GM18499 (cell line): ENCODE measurements around the gene LIN28B.
"Not testable (repeated sequence)": the region's sequence is repeated elsewhere in the genome, so short reads cannot be mapped to it uniquely, and the experiment has no call there.

ENCODE experiments used
- ATAC-seq: cut with Tn5 transposase; IDR thresholded peaks from one replicate; pipeline ENCODE4 v1.9.1; 2021; ENCODE audit warnings: moderate number of reproducible peaks; ENCODE audit not compliant: insufficient read depth, unreplicated experiment

LIN28B gene

GRCh38 chr6:104955927-104956730 lies 778 bp upstream of the LIN28B start:
- ATAC-seq, result no peak

GRCh38 chr6:104957301-104958177 lies 632 bp downstream of the LIN28B start:
- no peak for ATAC-seq

- ATAC-seq, result no peak
These were observed 1.5 kb downstream of the LIN28B start for GRCh38 chr6:104958178-104959025.

GRCh38 chr6:104959026-104959858 lies 2.3 kb downstream of the LIN28B start:
- no peak for ATAC-seq

GRCh38 chr6:104969108-104969507 lies 12.2 kb downstream of the LIN28B start:
- ATAC-seq, result no peak

GRCh38 chr6:104969785-104970581 lies 13.1 kb downstream of the LIN28B start:
- ATAC-seq, result no peak

GRCh38 chr6:104973404-104973803 lies 16.5 kb downstream of the LIN28B start:
- no peak for ATAC-seq

GRCh38 chr6:104983296-104983695 lies 26.4 kb downstream of the LIN28B start:
- ATAC-seq, result no peak

GRCh38 chr6:104983776-104984175 lies 26.9 kb downstream of the LIN28B start:
- ATAC-seq, result no peak

GRCh38 chr6:104984831-104985230 lies 27.9 kb downstream of the LIN28B start:
- no peak for ATAC-seq

- ATAC-seq, result not testable (repeated sequence)
These were observed 29.0 kb downstream of the LIN28B start for GRCh38 chr6:104985875-104986274.

- ATAC-seq, result no peak
These were observed 29.7 kb downstream of the LIN28B start for GRCh38 chr6:104986625-104987024.

- ATAC-seq, result no peak
These were observed 30.3 kb downstream of the LIN28B start for GRCh38 chr6:104987218-104987617.

- no peak for ATAC-seq
These were observed 33.2 kb downstream of the LIN28B start for GRCh38 chr6:104990085-104990484.

GRCh38 chr6:104991062-104991461 lies 34.2 kb downstream of the LIN28B start:
- ATAC-seq, result not testable (repeated sequence)

GRCh38 chr6:104993576-104993975 lies 36.7 kb downstream of the LIN28B start:
- not testable (repeated sequence) for ATAC-seq

- no peak for ATAC-seq
These were observed 39.2 kb downstream of the LIN28B start for GRCh38 chr6:104995989-104996617.

GRCh38 chr6:105001063-105001462 lies 44.2 kb downstream of the LIN28B start:
- no peak for ATAC-seq
